Thoracic aorta endothelial cell (primary cell): ENCODE data around the gene TAS2R8. TPM values are rescaled to one million over a fixed set of nuclear protein-coding genes. Genes with fewer than 3 reads are reported as not detected.

ENCODE experiments used
- small RNA-seq: library from RNA; depleted of rRNA; stranded (forward); fragments of <200 nt; gene quantifications from one replicate; pipeline ENCODE3, GENCODE V24; 2012
- total RNA-seq: library from RNA; depleted of rRNA; stranded (reverse); fragments of >200 nt; gene quantifications from 2 replicates; pipeline ENCODE4 v1.2.3, GENCODE V29; 2012

TAS2R8 gene, protein sequence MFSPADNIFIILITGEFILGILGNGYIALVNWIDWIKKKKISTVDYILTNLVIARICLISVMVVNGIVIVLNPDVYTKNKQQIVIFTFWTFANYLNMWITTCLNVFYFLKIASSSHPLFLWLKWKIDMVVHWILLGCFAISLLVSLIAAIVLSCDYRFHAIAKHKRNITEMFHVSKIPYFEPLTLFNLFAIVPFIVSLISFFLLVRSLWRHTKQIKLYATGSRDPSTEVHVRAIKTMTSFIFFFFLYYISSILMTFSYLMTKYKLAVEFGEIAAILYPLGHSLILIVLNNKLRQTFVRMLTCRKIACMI
- not detected in 2 replicates for total RNA-seq

GRCh38 chr12:10807186-10807585 is at the start of gene TAS2R8:
TSS of gene TAS2R8 (minus strand) at chr12:10807286. CDS start at chr12:10806980, 306 bp downstream.

DNA sequence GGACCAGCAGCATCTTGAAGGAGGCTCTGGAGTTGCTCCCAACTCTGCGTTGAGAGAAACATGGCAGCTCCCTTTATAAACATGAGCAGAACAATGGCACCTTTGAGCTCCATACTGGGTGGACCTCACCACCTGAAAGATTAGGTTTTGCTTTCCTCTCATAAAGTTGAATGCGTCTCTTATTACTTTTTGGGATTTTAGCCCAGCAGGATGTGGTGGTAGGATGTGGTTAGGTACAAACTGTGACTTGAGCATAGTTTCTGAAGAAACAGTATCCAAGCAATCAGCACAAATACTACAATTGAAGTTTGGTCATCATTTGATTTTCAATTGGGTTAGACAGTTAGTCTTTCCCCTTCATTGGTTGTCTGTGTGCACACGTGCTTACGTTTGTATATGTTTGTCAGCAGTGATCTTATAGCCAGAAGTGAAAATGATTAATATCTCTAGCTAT is 42.4 kb upstream of the TAS2R8 start, which contains the start of gene PRR4:
Gene PRR4 (minus strand): TSS at position 51 of the 454 bp plus-strand sequence. CDS start 38 bp downstream, at position 13.

GRCh38 chr12:10826258-10826657 is 19.2 kb upstream of the TAS2R8 start, which contains the start of gene TAS2R10:
TSS of gene TAS2R10 (minus strand) at chr12:10826358. CDS start at chr12:10826269, 89 bp downstream.

DNA sequence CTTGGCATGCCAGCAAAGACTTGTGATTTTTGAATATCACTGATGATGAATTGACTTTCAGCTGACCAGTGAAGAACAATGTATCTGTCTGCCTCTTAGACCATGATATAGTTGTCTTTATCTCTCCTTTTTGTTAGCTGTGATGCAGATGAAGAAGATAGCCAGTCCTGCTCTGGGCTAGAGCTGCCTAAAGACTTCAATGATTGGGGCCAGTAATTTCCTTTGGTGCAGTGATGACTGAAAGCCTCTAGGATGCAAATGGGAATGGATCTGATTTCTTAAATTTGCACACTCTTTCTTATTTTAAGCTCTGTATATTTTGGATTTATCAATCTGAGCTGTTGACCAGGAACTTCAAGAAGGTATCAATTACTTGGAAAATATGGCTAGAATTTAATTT is 3.0 kb upstream of the TAS2R8 start, which contains the start of gene TAS2R9:
Gene TAS2R9 (minus strand): TSS at position 101 of the 400 bp plus-strand sequence. CDS start 93 bp downstream, at position 8.

GRCh38 chr12:10802587-10802986 is 4.5 kb downstream of the TAS2R8 start, which contains the start of gene TAS2R7:
TSS of gene TAS2R7 (minus strand) at chr12:10802627. CDS start at chr12:10802570, 57 bp downstream.

Small RNA genes lying within 50 kb of the gene (small RNA-seq; reads per million reads assigned to genes)
- gene PRR4, result not detected

Other genes starting within 250 kb of the TAS2R8 start
- gene MAGOHB, start 193.7 kb downstream of the TAS2R8 start, total RNA-seq, result 31.6 and 36.4 TPM in 2 replicates
- gene STYK1, start 133.2 kb downstream of the TAS2R8 start, total RNA-seq, result 12.3 and 14.4 TPM in 2 replicates
- gene YBX3, start 84.0 kb downstream of the TAS2R8 start, total RNA-seq, result 395 and 439 TPM in 2 replicates
- 0.13 and 0.14 TPM in 2 replicates for gene TAS2R7, start 4.7 kb downstream of the TAS2R8 start, total RNA-seq
- 0.13 TPM in 1 of 2 replicates, not detected in the other for gene TAS2R9, start 2.9 kb upstream of the TAS2R8 start, total RNA-seq
- gene TAS2R10, start 19.1 kb upstream of the TAS2R8 start, total RNA-seq, result 1.1 TPM in 2 replicates
- 1.9 and 2.3 TPM in 2 replicates for gene PRR4, start 42.2 kb upstream of the TAS2R8 start, total RNA-seq
- 22.9 and 38.6 TPM in 2 replicates for gene PRH1, start 77.0 kb upstream of the TAS2R8 start, total RNA-seq
- 2.9 and 5.2 TPM in 2 replicates for gene TAS2R13, start 102.3 kb upstream of the TAS2R8 start, total RNA-seq
- gene PRH2, start 122.0 kb upstream of the TAS2R8 start, total RNA-seq, result not detected in 2 replicates
- gene TAS2R14, start 132.0 kb upstream of the TAS2R8 start, total RNA-seq, result 4.9 and 6.8 TPM in 2 replicates
- gene TAS2R50, start 179.6 kb upstream of the TAS2R8 start, total RNA-seq, result 6.0 and 6.9 TPM in 2 replicates
- gene TAS2R20, start 191.0 kb upstream of the TAS2R8 start, total RNA-seq, result 7.2 and 8.6 TPM in 2 replicates
- 9.8 and 13.0 TPM in 2 replicates for gene TAS2R19, start 215.3 kb upstream of the TAS2R8 start, total RNA-seq
- 12.5 and 12.6 TPM in 2 replicates for gene TAS2R31, start 224.1 kb upstream of the TAS2R8 start, total RNA-seq